Heart right ventricle (tissue), 16 donors: ENCODE measurements around the gene CRTC1. TPM values are rescaled to one million over a fixed set of nuclear protein-coding genes. Genes with fewer than 3 reads are reported as not detected.

Experiments
- ATAC-seq, 8 donors: fragments of 200-7000 bp; cut with Tn5 transposase; one replicate each; pipeline ENCODE4 v1.9.1; 2020; ENCODE audit warnings: mild to moderate bottlenecking in 8 of 8, moderate library complexity in 8 of 8, moderate number of reproducible peaks in 1 of 8
- DNase-seq, 2 donors: peaks; one replicate each; pipeline ENCODE4 v3.0.0-alpha.2; 2020
- H3K27ac ChIP-seq, 10 donors: fragments of 200-600 bp; sonication (generic) in 2 of 10; one replicate each; pipeline versions ENCODE4 v1.5.0 to v1.8.0; 2020 to 2022; ENCODE audit warnings: mild to moderate bottlenecking in 3 of 10
- H3K27me3 ChIP-seq, 7 donors: fragments of 200-600 bp; one replicate each; pipeline ENCODE4 v1.8.0; 2021 to 2022; ENCODE audit warnings: mild to moderate bottlenecking in 2 of 7
- H3K36me3 ChIP-seq, 9 donors: fragments of 200-600 bp; sonication (generic) in 1 of 9; one replicate each; pipeline versions ENCODE4 v1.5.0 to v1.8.0; 2020 to 2022; ENCODE audit warnings: mild to moderate bottlenecking in 2 of 9
- H3K4me1 ChIP-seq, 9 donors: fragments of 200-600 bp; sonication (generic) in 1 of 9; one replicate each; pipeline versions ENCODE4 v1.5.0 to v1.8.0; 2020 to 2022; ENCODE audit warnings: mild to moderate bottlenecking in 4 of 9
- H3K4me3 ChIP-seq, 10 donors: fragments of 200-600 bp; sonication (generic) in 2 of 10; one replicate each; pipeline versions ENCODE4 v1.5.0 to v1.8.0; 2020 to 2022; ENCODE audit warnings: mild to moderate bottlenecking in 7 of 10, moderate library complexity in 2 of 10
- H3K9me3 ChIP-seq, 11 donors: fragments of 200-600 bp in 10 of 11; sonication (generic) in 2 of 11; one replicate each; pipeline versions ENCODE4 v1.5.0 to v1.8.0; 2013 to 2022; ENCODE audit warnings: mild to moderate bottlenecking in 2 of 11, control low read depth in 1 of 11, moderate library complexity in 1 of 11
- CTCF ChIP-seq, 9 donors: fragments of 200-600 bp; sonication (generic) in 2 of 9; IDR thresholded peaks; one replicate each; pipeline versions ENCODE4 v1.5.0 to v1.8.0; 2021 to 2022; ENCODE audit warnings: antibody characterized with exemption in 9 of 9, mild to moderate bottlenecking in 5 of 9, moderate library complexity in 1 of 9
- WGBS, 2 donors: extraction: QIAGEN DNeasy Blood & Tissue Kit; methylation state at CpG; one replicate each; pipeline ENCODE4 v1.1.7; 2013; ENCODE audit warnings: inconsistent platforms in 1 of 2; 5-methylcytosine and 5-hydroxymethylcytosine counted together
- intact Hi-C, 10 donors: fragments of 100-400 bp; cut with DNase I; formaldehyde crosslinking; loops; one replicate each; pipeline versions ENCODE4 v1.11.1 to v1.14.2; 2022
- polyA plus RNA-seq, 2 donors: library from polyadenylated mRNA; stranded (reverse); fragments of 200-250 nt; gene quantifications; one replicate each; pipeline ENCODE4 v1.2.3, GENCODE V29; 2013
- total RNA-seq, 10 donors: library from RNA; stranded (reverse); fragmentation: NEBNext Ultra II Directional in 3 of 10; extraction: Animal tissue kit (Norgen Biotek cat#: 25700) in 3 of 10; gene quantifications; one replicate each; pipeline versions ENCODE4 v1.2.1 to v1.2.4, GENCODE V29; 2021 to 2023
- donor health status: Arrhythmogenic right ventricular cardiomyopathy.
- donor health status: ischemic (EF 13 %, LVEDD 7.1; RV severe dilation, severe dysfunction).
- donor health status: healthy with polysubstance abuse.
- donor health status: DM: no; HTN: yes; CAD: no.
- donor health status: DM: no; HTN: no; CAD: no.
- donor health status: ischemic (EF 25% LVEDD 6.9; RV normal size, moderate dysfunction).
- donor health status: ischemic (EF 25% LVEDD 5.7; RV mildly dilated, moderate dysfunction).
- donor health status: healthy.
- donor health status: DM: yes; HTN: yes; CAD: no.
- donor health status: Ischemic cardiomyopathy.
- donor health status: ischemic (EF 35%, LVEDD 5.7; RV mildly dilated, moderate dysfunction).
- donor health status: nonischemic (EF 11% LVEDD 7.7; RV severe dilation, severe dysfunction).
- donor health status: DM: yes; HTN: yes; CAD: no.
- donor health status: PGD.
- donor health status: ischemic (EF 29% LVEDD 5.4; RV normal size, mild dysfunction).
- donor health status: nonischemic (EF 23%, LVEDD 6.1; RV moderate dilation, normal function).

CRTC1 gene
- total and polyA plus RNA-seq, 12 donors: 3.2 to 11.8 (median 9.1) TPM

GRCh38 chr19:18649371-18650020 lies 34.0 kb upstream of the CRTC1 start:
- Histone ChIP-seq H3K36me3 (no peaks in the 10 kb centered on the region), H3K4me3 (peak overlapping the region in 9 of 10 donors; percentile 14 to 40 (median 26)), H3K4me1 (peaks cover 15 to 59% (median 44%) of the 10 kb centered on the region in 9 donors), H3K27me3 (no peaks in the 10 kb centered on the region), H3K27ac (peak overlapping the region; percentile 70 to 97 (median 88)), H3K9me3 (no peaks in the 10 kb centered on the region)
- 32 to 43% methylated on average over 25 of the region's 25 CpGs for WGBS, 2 donors
- ATAC-seq: peak; percentile 60 to 79 (median 74)
- intact Hi-C loops: loop anchor here in 2 of 10 donors (2.0 to 10.0 kb wide), 2 partner anchors 33 to 205 kb away; partner anchors contain the start of gene CRTC1 (in 1 of the 2)
- peak; percentile 82 to 83 for DNase-seq
- TF ChIP-seq CTCF (IDR thresholded peaks at IDR 0.05): no peak

DNA sequence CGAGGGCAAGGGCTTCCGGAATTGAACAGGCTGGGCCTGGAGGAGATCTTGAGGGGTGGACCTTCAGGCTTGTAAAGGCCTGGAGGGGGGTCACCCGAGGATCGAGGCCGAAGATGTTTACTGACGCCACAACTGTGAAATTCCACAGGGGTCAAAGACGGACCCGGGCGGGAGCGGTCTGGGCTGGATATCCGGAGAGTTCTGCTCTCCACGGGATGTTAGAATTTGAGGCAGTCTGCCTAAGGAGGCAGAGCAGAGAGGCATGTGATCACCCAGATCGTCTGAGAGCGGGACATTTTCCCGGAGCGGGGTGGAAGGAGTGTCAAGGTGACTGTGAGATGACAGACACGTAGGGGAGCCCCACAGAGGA lies 33.5 kb upstream of the CRTC1 start:
- 35 to 37% methylated on average over 17 of the region's 17 CpGs for WGBS, 2 donors
- peak; percentile 36 to 85 (median 75) for ATAC-seq
- no peak for TF ChIP-seq CTCF (IDR thresholded peaks at IDR 0.05)
- peak; percentile 63 to 79 for DNase-seq
- Histone ChIP-seq H3K4me3 (peak overlapping the region in 9 of 10 donors; percentile 7 to 40 (median 26)), H3K36me3 (no peaks in the 10 kb centered on the region), H3K9me3 (no peaks in the 10 kb centered on the region), H3K4me1 (peaks cover 15 to 54% (median 39%) of the 10 kb centered on the region in 9 donors), H3K27ac (peak overlapping the region; percentile 70 to 97 (median 88)), H3K27me3 (no peaks in the 10 kb centered on the region)
- intact Hi-C loops: loop anchor here in 2 of 10 donors (2.0 to 10.0 kb wide), 2 partner anchors 33 to 205 kb away; partner anchors contain the start of gene CRTC1 (in 1 of the 2)

- TF ChIP-seq CTCF (IDR thresholded peaks at IDR 0.05): peak in 1 of 9 donors; percentile 12
- 36 to 46% methylated on average over 34 of the region's 34 CpGs for WGBS, 2 donors
- Histone ChIP-seq H3K27ac (peak overlapping the region; percentile 70 to 97 (median 88)), H3K36me3 (no peaks in the 10 kb centered on the region), H3K4me3 (peak overlapping the region in 8 of 10 donors; percentile 6 to 40 (median 30)), H3K27me3 (no peaks in the 10 kb centered on the region), H3K4me1 (peaks cover 15 to 49% (median 36%) of the 10 kb centered on the region in 9 donors), H3K9me3 (no peaks in the 10 kb centered on the region)
- intact Hi-C loops: loop anchor here in 2 of 10 donors (2.0 to 10.0 kb wide), 2 partner anchors 32 to 206 kb away; partner anchors contain the start of gene CRTC1 (in 1 of the 2)
- peak; percentile 46 to 82 (median 74) for ATAC-seq
- DNase-seq: peak; percentile 78 to 84
Observed at GRCh38 chr19:18650468-18651041, 32.9 kb upstream of the CRTC1 start.

- Histone ChIP-seq H3K27ac (peak overlapping the region; percentile 70 to 97 (median 88)), H3K27me3 (no peaks in the 10 kb centered on the region), H3K36me3 (no peaks in the 10 kb centered on the region), H3K9me3 (no peaks in the 10 kb centered on the region), H3K4me3 (peak overlapping the region in 1 of 10 donors; percentile 26), H3K4me1 (peaks cover 15 to 51% (median 36%) of the 10 kb centered on the region in 9 donors)
- WGBS, 2 donors: 88 to 100% methylated on average over 1 of the region's 1 CpG
- intact Hi-C loops: loop anchor here in 2 of 10 donors (2.0 to 10.0 kb wide), 2 partner anchors 32 to 206 kb away; partner anchors contain the start of gene CRTC1 (in 1 of the 2)
- no peak for TF ChIP-seq CTCF (IDR thresholded peaks at IDR 0.05)
- ATAC-seq (no peak), DNase-seq (no peak)
Observed at GRCh38 chr19:18651300-18651699, 32.2 kb upstream of the CRTC1 start.
